ENCODE measurements around the gene KCNJ13.

KCNJ13 gene

DNA sequence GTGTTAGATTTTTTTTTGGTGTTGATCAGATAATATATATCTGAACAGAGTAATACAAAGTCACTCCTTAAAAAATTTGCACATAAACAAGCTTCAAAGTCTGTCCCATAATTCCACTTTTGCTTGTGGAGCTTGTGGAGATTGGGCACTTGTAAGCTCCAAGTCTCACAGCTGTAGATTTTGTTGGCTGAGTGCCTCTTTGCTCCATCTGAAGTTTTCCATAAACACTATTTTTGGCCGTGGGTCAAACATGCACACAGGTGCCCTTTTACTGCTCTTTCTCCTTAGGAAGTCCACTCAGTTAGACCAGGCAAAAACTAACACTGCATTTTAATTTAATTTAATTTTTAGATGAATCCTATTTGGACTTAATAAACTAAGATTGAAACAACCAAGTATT is 3.6 kb upstream of the KCNJ13 start:
- ATAC-seq, result no peak
- Mint-ChIP-seq H3K27ac (no peak overlapping the region), H3K4me1 (peaks cover 9% of the 10 kb centered on the region), H3K4me3 (no peak overlapping the region), H3K27me3 (no peaks in the 10 kb centered on the region), H3K9me3 (no peaks in the 10 kb centered on the region)
- no peak for DNase-seq

DNA sequence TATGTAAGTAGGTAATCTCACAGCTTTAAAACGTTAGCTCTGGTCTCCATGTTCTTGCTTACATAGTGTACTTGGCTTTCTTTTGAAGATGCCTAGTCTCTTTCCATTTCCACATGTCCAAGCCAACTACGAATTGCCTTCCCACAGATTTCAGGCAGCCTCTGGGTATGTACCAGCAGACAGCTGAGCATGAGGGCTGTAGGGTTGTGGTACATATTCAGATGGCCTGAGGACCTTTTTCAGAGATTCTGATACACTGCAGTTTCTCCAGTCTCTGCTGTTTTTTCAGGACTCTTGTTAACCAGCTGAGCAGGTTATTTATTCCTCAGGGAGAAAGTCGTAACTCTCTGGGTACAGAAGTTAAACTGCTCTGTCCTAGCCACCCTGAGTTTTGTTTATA is 3.1 kb upstream of the KCNJ13 start:
- Mint-ChIP-seq H3K27ac (no peak overlapping the region), H3K4me1 (peaks cover 9% of the 10 kb centered on the region), H3K9me3 (no peaks in the 10 kb centered on the region), H3K4me3 (no peak overlapping the region), H3K27me3 (no peaks in the 10 kb centered on the region)
- DNase-seq (no peak), ATAC-seq (no peak)

- Mint-ChIP-seq H3K27ac (no peak overlapping the region), H3K4me1 (peaks cover 19% of the 10 kb centered on the region), H3K27me3 (no peaks in the 10 kb centered on the region), H3K4me3 (no peak overlapping the region), H3K9me3 (no peaks in the 10 kb centered on the region)
- DNase-seq, result no peak
- ATAC-seq, result no peak
Measured at GRCh38 chr2:232777276-232777675, 911 bp upstream of the KCNJ13 start.

DNA sequence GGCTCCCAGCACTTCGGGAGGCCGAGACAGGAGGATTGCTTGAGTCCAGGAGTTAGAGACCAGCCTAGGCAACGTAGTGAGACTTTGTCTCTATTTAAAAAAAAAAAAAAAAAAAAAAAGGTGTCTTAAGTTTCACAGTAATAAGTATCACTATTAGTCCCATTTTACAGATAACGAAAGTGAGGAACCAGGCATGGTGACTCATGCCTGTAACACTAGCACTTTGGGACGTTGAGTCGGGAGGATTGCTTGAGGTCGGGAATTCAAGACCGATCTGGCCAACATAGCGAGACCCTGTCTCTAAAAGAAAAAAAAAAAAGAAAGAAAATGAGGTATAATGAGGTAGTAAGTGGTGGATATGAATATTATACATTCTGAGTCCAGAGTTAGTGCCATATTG is 2.5 kb downstream of the KCNJ13 start:
- no peak for ATAC-seq
- H3K4me1 Mint-ChIP-seq, result peaks cover 20% of the 10 kb centered on the region
- no peaks in the 10 kb centered on the region for H3K27me3 Mint-ChIP-seq

DNA sequence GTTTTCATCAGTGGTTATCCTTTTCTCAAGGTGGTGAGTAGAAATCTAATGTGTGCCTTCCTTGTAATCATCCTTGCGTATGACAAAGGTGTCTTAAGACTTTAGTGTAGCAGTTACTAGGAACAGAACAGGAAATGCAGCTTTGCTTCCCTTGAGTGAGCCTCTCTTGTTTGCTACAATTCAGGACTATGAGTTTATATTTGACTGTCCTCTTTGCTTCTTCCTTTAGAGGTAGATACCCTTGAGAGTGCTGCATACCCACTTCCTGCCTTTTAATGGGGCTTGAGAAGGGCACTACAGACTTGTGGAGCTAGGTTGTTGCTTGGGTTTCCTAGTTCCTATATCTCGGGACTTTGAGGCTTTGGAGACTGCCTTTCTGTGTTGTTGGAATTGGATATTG is 3.8 kb downstream of the KCNJ13 start:
- H3K27ac Mint-ChIP-seq, result peak overlapping the region; percentile 5 to 42
- H3K9me3 Mint-ChIP-seq, result no peaks in the 10 kb centered on the region
- ATAC-seq (peak; percentile 68), DNase-seq (no peak)
- peaks cover 20% of the 10 kb centered on the region for H3K4me1 Mint-ChIP-seq
- no peak overlapping the region for H3K4me3 Mint-ChIP-seq
- no peaks in the 10 kb centered on the region for H3K27me3 Mint-ChIP-seq

More for the DNA sequence above, 2.5 kb downstream of the KCNJ13 start:
- no peak overlapping the region for H3K27ac Mint-ChIP-seq
- H3K4me3 Mint-ChIP-seq, result no peak overlapping the region
- DNase-seq, result no peak
- H3K9me3 Mint-ChIP-seq, result no peaks in the 10 kb centered on the region

DNA sequence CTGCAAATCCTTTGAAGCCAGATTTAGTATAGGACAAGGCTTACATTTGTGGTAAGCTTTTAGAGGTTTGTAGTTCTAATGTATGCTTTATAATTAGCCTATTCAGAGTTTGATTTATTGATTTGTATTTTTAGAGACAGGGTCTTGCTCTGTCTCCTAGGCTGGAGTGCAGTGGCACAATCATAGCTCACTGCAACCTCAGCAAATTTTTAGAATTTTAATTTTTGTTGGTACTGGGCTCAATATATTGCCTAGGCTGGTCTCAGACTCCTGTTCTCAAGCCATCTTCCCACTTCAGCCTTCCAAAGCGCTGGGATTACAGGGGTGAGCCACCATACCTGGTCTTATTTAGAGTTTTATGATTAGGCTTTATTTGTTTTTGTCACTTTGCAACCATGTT is 4.5 kb downstream of the KCNJ13 start:
- Mint-ChIP-seq H3K4me1 (peaks cover 21% of the 10 kb centered on the region), H3K9me3 (no peaks in the 10 kb centered on the region), H3K27me3 (no peaks in the 10 kb centered on the region), H3K27ac (no peak overlapping the region), H3K4me3 (no peak overlapping the region)
- no peak for ATAC-seq
- no peak for DNase-seq

DNA sequence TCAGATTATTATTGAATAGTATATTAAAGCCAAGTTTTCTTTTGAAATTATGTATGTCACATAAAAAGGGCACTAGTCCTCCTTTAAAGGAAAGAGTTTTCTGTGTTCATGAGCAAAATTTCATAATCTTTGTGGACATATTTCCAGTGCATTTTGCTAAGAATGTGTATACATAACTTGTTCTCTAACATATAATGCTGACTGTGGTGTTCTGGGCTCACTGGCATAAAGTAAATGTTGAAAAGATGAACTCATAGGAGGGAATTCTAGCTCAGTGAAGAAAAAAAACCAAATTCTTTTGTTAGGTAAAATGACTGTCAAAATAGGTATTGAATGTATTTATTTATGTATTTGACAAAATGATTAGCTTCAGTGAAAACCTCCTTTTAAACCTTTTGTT is 6.2 kb downstream of the KCNJ13 start:
- DNase-seq (no peak), ATAC-seq (no peak)
- H3K27ac Mint-ChIP-seq, result no peak overlapping the region
- no peaks in the 10 kb centered on the region for H3K9me3 Mint-ChIP-seq
- H3K4me3 Mint-ChIP-seq, result no peak overlapping the region
- peaks cover 31% of the 10 kb centered on the region for H3K4me1 Mint-ChIP-seq
- no peaks in the 10 kb centered on the region for H3K27me3 Mint-ChIP-seq

GRCh38 chr2:232767866-232768265 is 8.5 kb downstream of the KCNJ13 start:
- Mint-ChIP-seq H3K4me1 (peaks cover 27% of the 10 kb centered on the region), H3K27me3 (no peaks in the 10 kb centered on the region)

GRCh38 chr2:232761301-232761907 is 15.0 kb downstream of the KCNJ13 start:
- ATAC-seq, result peak; percentile 61
- Mint-ChIP-seq H3K4me1 (peaks cover 16% of the 10 kb centered on the region), H3K27me3 (no peaks in the 10 kb centered on the region), H3K27ac (no peak overlapping the region), H3K4me3 (no peak overlapping the region), H3K9me3 (no peaks in the 10 kb centered on the region)
- DNase-seq, result peak; percentile 7 to 20

More at GRCh38 chr2:232767866-232768265, 8.5 kb downstream of the KCNJ13 start:
- H3K9me3 Mint-ChIP-seq, result no peaks in the 10 kb centered on the region
- ATAC-seq (no peak), DNase-seq (no peak)
- no peak overlapping the region for H3K27ac Mint-ChIP-seq
- H3K4me3 Mint-ChIP-seq, result no peak overlapping the region

DNA sequence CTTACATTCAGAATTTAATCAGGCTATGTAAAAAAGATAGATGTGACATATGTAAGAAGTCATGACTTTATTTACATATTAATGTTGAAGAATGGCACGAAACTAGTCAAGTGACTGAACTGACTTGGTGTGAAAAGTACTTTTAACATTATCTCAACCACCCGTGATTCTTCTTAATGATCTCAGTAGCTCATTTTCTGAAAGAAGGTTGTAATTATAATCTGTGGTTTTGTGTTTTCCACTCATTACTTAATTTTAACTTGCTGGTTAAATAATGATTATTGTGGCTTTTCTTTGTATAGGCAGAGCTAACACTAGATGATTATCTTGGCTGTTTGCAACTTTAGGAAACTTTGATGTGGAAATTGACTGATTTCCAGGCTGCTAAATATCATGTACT is 18.5 kb downstream of the KCNJ13 start:
- ATAC-seq, result no peak
- H3K27ac Mint-ChIP-seq, result no peak overlapping the region
- DNase-seq, result no peak

GRCh38 chr2:232750135-232750671 is 26.2 kb downstream of the KCNJ13 start:
- Mint-ChIP-seq H3K27me3 (no peaks in the 10 kb centered on the region), H3K4me1 (peaks cover 10% of the 10 kb centered on the region), H3K27ac (no peak overlapping the region), H3K9me3 (no peaks in the 10 kb centered on the region), H3K4me3 (no peak overlapping the region)
- ATAC-seq (no peak), DNase-seq (no peak)

More for the DNA sequence above, 18.5 kb downstream of the KCNJ13 start:
- H3K4me3 Mint-ChIP-seq, result no peak overlapping the region
- no peaks in the 10 kb centered on the region for H3K9me3 Mint-ChIP-seq
- H3K4me1 Mint-ChIP-seq, result peaks cover 10% of the 10 kb centered on the region
- H3K27me3 Mint-ChIP-seq, result no peaks in the 10 kb centered on the region

- peak overlapping the region in 1 of 2 donors; percentile 70 for H3K27ac Mint-ChIP-seq
- no peak overlapping the region for H3K4me3 Mint-ChIP-seq
- DNase-seq, result no peak
- no peaks in the 10 kb centered on the region for H3K9me3 Mint-ChIP-seq
- H3K27me3 Mint-ChIP-seq, result no peaks in the 10 kb centered on the region
- no peak for ATAC-seq
- peaks cover 15% of the 10 kb centered on the region for H3K4me1 Mint-ChIP-seq
Measured at GRCh38 chr2:232749331-232749730, 27.0 kb downstream of the KCNJ13 start.

DNA sequence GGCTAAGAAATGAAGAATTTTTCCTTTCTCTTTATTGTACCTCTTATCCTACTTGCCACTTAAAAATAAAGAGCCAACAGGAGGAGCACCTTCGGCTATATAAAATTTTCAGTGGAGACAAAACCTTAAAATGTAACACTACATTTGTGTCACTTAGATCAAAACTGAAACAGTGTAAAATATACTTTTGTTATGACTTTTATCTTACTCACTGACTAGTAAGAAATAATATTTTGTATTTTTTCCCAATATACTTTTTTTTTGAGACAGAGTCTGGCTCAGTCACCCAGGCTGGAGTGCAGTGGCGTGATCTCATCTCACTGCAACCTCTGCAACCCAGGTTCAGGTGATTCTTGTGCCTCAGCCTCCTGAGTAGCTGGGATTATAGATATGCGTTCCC is 28.3 kb downstream of the KCNJ13 start:
- DNase-seq (no peak), ATAC-seq (no peak)
- no peaks in the 10 kb centered on the region for H3K27me3 Mint-ChIP-seq
- peaks cover 15% of the 10 kb centered on the region for H3K4me1 Mint-ChIP-seq
- H3K9me3 Mint-ChIP-seq, result no peaks in the 10 kb centered on the region
- no peak overlapping the region for H3K4me3 Mint-ChIP-seq
- H3K27ac Mint-ChIP-seq, result peak overlapping the region; percentile 52 to 92

- no peaks in the 10 kb centered on the region for H3K9me3 Mint-ChIP-seq
Measured at GRCh38 chr2:232744963-232745362, 31.4 kb downstream of the KCNJ13 start.

GRCh38 chr2:232741972-232742371 is 34.4 kb downstream of the KCNJ13 start:
- DNase-seq, result no peak
- Mint-ChIP-seq H3K27me3 (no peaks in the 10 kb centered on the region), H3K4me3 (no peak overlapping the region), H3K27ac (no peak overlapping the region), H3K9me3 (no peaks in the 10 kb centered on the region), H3K4me1 (peaks cover 5% of the 10 kb centered on the region)
- no peak for ATAC-seq

More at GRCh38 chr2:232744963-232745362, 31.4 kb downstream of the KCNJ13 start:
- peaks cover 15% of the 10 kb centered on the region for H3K4me1 Mint-ChIP-seq
- no peak overlapping the region for H3K4me3 Mint-ChIP-seq
- DNase-seq, result no peak
- no peaks in the 10 kb centered on the region for H3K27me3 Mint-ChIP-seq
- no peak overlapping the region for H3K27ac Mint-ChIP-seq
- no peak for ATAC-seq

- Mint-ChIP-seq H3K4me1 (peaks cover 5% of the 10 kb centered on the region), H3K4me3 (no peak overlapping the region), H3K27ac (peak overlapping the region in 1 of 2 donors; percentile 26), H3K27me3 (no peaks in the 10 kb centered on the region), H3K9me3 (no peaks in the 10 kb centered on the region)
- DNase-seq, result no peak
- ATAC-seq, result no peak
Measured at GRCh38 chr2:232741294-232741693, 35.1 kb downstream of the KCNJ13 start.

GRCh38 chr2:232731470-232731869 is 44.9 kb downstream of the KCNJ13 start:
- H3K4me1 Mint-ChIP-seq, result no peaks in the 10 kb centered on the region
- DNase-seq (no peak), ATAC-seq (no peak)
- H3K27me3 Mint-ChIP-seq, result no peaks in the 10 kb centered on the region
- H3K27ac Mint-ChIP-seq, result no peak overlapping the region
- no peaks in the 10 kb centered on the region for H3K9me3 Mint-ChIP-seq
- H3K4me3 Mint-ChIP-seq, result no peak overlapping the region
